RWPE1 (cell line): Measurements from ENCODE around the gene GPR137B.
A peak's percentile ranks its signal among the peaks of the same experiment; 100 is the strongest.

Experiments
- CTCF ChIA-PET: fragments of 350-600 bp; sonication (Branson Sonifier 250); formaldehyde crosslinking; extraction: SDS; loops from one replicate; lab custom pipeline; 2021; lab: Yijun Ruan, JAX
- POLR2A ChIA-PET: fragments of 400-600 bp; formaldehyde crosslinking; extraction: SDS; loops from one replicate; lab custom pipeline; 2020; ENCODE audit warnings: antibody characterized with exemption; ENCODE audit not compliant: low non-redundant PET; lab: Yijun Ruan, JAX
- DNase-seq: peaks from one replicate; pipeline ENCODE4 v3.0.0; 2012; ENCODE audit warnings: low spot score
- H3K27ac ChIP-seq: fragments of 450-650 bp; 2 replicates; pipeline ENCODE4 v1.5.1; 2017
- CTCF ChIP-seq: fragments of 450-650 bp; conservative IDR thresholded peaks from 2 replicates; pipeline ENCODE4 v1.5.1; 2017; ENCODE audit warnings: low read depth, mild to moderate bottlenecking

GPR137B gene

GRCh38 chr1:236168716-236169429, 26.5 kb downstream of the GPR137B start:
- ChIA-PET CTCF (interaction anchor here (0.5 to 0.6 kb wide), 2 partner anchors 8 to 15 kb away, joined by 5 to 8 read pairs; no protein-coding TSS in a partner anchor), POLR2A (no interaction called here)
- DNase-seq: peak; percentile 56
- H3K27ac ChIP-seq: no peak overlapping the region
- TF ChIP-seq CTCF: no peak

GRCh38 chr1:236172041-236172579, 29.8 kb downstream of the GPR137B start:
- CTCF ChIA-PET: interaction anchor here (0.6 to 0.7 kb wide), 2 partner anchors 43 to 1701 kb away, joined by 5 to 6 read pairs; no protein-coding TSS in a partner anchor
- no peak for DNase-seq
- H3K27ac ChIP-seq: no peak overlapping the region
- POLR2A ChIA-PET: interaction anchor here (0.6 kb wide), 1 partner anchor 319 kb away, joined by 4 read pairs; no protein-coding TSS in a partner anchor
- no peak for TF ChIP-seq CTCF

- ChIA-PET POLR2A (no interaction called here), CTCF (no interaction called here)
- no peak for DNase-seq
- H3K27ac ChIP-seq: no peak overlapping the region
- TF ChIP-seq CTCF: no peak
Observed at GRCh38 chr1:236173174-236173767, 30.9 kb downstream of the GPR137B start.

GRCh38 chr1:236175642-236176336, 33.5 kb downstream of the GPR137B start:
- CTCF ChIA-PET: no interaction called here
- TF ChIP-seq CTCF: no peak
- no peak overlapping the region for H3K27ac ChIP-seq
- POLR2A ChIA-PET: no interaction called here
- no peak for DNase-seq

GRCh38 chr1:236176337-236177336, 34.3 kb downstream of the GPR137B start:
- no peak for TF ChIP-seq CTCF
- CTCF ChIA-PET: interaction anchor here (0.7 kb wide), 1 partner anchor 7 kb away, joined by 8 read pairs; no protein-coding TSS in a partner anchor
- no peak for DNase-seq
- no peak overlapping the region for H3K27ac ChIP-seq
- POLR2A ChIA-PET: no interaction called here
